GM20431 (cell line): Measurements from ENCODE around the gene MIA.
"Not testable (repeated sequence)": the region's sequence is repeated elsewhere in the genome, so short reads cannot be mapped to it uniquely, and the experiment has no call there.

Experiments
- in situ Hi-C: fragments of 300-500 bp; cut with MseI, MboI; formaldehyde crosslinking; loops from one replicate; pipeline ENCODE4 v1.15.0; 2020; ENCODE audit warnings: low sequenced_read_pairs; ENCODE audit not compliant: unreplicated experiment

The MIA gene

DNA sequence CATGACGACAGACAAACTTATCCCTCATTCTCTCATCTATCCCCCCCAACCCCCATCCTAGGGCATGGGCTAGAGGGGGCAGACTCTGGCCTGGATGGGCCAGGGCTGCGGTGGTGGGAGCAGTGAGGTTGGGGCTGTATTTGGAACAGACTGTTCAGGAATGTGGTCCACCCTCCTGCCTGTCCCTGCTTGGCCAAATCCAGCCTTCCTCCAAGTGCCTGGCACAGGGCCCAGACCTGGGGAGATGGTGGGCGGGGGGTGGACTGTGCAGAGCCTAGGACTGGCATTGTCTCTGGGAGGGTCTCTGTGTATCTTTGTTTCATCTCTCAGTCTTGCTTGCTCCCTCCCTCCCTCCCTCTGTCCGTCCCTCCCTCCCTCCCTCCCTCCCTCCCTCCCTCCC lies 37.9 kb downstream of the MIA start:
- in situ Hi-C loops, result loop anchor here (10.0 kb wide), 1 partner anchor 48 kb away; no protein-coding TSS in a partner anchor

DNA sequence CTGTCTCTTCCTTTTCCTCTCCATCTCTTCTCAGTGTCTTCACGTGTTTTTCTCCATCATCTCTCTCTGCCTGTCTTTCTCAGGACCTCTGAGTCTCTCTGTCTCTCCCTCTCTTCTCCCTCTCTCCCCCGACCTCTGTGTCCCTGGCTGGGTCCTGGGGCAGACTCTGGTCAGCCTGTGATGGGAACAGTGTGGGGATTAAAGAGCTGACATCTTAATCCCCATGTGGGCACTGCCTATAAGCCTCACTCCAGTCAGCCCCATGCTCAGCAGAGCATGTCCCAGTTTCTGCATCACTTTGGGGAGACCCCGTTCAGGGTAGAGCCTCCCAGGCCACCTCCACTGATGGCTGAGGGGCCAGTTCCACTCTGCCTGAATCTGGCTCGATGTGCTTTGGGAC lies 39.9 kb downstream of the MIA start:
- in situ Hi-C loops, result loop anchor here (5.0 to 10.0 kb wide), 2 partner anchors 50 to 153 kb away; no protein-coding TSS in a partner anchor

DNA sequence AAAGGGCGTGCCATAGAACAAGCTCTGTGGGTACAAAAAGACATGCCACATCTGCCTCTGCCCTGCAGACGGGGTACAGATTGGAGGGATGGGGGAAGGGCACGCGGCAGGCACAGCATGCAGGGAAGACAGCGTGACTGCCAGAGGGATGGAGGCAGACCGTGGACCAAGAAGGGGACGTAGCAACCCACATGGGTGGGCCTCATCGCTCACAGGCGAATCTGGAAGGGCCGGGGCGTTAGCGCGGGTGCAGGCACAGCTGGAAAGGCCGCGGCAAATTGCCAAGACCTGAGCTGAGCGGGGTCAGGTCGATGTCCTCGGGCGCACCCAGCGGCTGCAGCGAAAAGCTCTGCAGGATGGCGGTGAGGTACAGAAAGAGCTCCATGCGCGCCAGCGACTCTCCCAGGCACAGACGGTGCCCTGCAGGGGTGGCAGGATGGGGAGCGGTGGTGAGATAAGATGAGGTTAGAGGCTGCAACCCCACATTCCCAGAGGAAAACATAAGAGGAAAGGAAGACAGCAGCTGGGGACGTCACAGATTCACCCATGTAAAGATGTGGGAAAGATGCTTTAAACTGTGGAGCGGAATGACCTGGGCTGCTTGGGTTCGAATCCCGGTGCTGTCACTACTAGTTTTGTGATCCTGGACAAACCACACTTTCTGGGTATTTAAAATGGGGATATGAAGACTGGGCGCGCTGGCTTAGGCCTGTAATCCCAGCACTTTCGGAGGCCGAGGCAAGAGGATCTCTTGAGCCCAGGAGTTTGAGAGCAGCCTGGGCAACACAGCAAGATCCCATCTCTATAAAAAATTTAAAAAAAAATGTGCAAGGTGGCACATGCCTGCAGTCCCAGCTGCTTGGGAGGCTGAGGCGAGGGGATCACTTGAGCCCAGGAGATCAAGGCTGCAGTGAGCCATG lies 43.4 kb downstream of the MIA start:
- in situ Hi-C loops, result loop anchor here (5.0 to 10.0 kb wide), 2 partner anchors 54 to 156 kb away; no protein-coding TSS in a partner anchor

DNA sequence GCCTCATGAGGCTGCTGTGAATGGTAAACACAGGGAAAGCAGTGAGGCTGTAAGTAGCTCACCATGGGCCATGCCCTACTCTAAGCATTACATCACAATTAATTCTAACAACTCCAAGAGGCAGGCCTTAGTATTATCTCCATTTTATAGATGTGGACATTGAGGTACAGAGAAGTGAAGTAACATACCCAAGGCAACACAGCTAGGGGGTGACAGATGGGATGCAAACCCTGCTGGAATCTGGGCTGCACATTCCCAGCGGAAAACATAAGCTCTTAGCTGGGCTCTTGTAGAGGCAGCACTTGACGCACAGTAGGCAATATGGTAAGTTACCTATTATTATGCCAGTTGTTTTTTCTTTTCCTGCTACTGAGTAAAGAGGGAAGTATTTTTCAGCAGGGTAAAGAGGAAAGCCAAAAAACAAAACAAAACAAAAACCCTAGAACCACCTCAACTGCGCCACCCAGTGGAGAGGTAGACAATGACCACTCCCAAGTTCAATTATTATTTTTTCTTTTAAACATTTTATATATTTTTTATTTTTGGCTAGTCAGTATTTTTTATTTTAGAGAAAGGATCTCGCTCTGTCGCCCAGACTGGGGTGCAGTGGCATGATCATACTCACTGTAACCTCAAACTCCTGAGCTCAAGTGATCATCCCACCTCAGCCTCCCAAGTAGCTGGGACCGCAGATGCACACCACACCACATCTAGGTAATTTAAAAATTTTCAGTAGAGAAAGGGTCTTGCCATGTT lies 44.3 kb downstream of the MIA start:
- in situ Hi-C loops, result loop anchor here (5.0 to 10.0 kb wide), 2 partner anchors 55 to 157 kb away; no protein-coding TSS in a partner anchor

DNA sequence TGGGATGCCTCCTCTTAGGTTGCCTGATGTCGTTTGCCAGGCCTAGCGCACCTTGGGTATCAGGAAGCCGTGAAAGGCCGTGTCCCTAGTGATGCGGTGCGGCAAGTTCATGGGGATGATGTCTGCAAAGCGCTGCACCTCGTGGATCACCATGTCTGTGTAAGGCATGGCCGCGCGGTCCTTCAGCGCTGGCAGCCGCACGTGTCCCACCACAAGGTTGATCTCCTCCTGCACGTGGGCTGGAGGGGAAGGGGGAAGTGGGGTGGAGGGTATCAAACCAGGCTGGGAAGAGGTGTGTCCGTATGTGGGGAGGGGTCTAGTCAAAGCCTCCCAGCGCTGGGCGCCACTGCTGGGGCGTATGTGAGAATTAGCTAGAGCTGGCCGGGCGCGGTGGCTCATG lies 46.8 kb downstream of the MIA start:
- in situ Hi-C loops, result no loop called here

DNA sequence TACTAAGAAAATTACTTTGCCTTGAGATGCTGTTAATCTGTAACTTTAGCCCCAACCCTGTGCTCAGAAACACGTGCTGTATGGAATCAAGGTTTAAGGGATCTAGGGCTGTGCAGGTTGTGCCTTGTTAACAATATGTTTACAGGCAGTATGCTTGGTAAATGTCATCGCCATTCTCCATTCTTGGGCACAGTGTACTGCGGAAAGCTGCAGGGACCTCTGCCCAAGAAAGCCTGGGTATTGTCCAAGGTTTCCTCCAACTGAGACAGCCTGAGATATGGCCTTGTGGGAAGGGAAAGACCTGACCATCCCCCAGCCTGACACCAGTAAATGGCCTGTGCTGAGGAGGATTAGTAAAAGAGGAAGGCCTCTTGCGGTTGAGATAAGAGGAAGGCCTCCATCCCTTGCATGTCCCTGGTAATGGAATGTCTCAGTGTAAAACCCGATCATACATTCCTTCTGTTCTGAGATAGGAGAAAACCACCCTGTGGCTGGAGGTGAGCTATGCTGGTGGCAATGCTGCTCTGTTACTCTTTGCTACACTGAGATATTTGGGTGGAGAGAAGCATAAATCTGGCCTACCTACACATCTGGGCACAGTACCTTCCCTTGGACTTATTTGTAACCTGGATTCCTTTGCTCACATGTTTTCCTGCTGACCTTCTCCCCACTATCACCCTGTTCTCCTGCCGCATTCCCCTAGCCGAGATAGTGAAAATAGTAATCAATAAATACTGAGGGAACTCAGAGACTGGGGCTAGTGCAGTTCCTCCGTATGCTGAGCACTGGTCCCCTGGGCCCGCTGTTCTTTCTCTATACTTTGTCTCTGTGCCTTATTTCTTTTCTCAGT lies 47.6 kb downstream of the MIA start:
- in situ Hi-C loops, result not testable (repeated sequence)

DNA sequence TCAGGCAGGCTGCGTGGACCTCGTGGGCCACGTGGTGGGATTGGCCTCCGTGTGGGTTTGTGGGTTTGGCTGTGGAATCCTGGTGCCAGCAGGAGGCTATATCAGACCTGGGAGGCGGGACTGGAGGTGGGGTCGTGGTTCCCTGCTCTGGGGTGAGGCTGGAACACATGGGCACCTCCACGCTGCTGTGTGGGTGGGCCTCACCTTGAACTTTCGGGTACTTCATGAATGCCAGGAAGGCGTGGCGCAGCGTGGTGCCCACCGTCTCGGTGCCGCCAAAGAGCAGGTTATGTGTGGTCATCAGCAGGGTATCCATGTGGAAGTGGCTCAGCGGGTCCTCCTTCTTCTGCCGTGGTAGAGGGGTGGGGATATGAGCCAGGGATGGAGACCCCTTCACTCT lies 49.6 kb downstream of the MIA start:
- in situ Hi-C loops, result not testable (repeated sequence)

DNA sequence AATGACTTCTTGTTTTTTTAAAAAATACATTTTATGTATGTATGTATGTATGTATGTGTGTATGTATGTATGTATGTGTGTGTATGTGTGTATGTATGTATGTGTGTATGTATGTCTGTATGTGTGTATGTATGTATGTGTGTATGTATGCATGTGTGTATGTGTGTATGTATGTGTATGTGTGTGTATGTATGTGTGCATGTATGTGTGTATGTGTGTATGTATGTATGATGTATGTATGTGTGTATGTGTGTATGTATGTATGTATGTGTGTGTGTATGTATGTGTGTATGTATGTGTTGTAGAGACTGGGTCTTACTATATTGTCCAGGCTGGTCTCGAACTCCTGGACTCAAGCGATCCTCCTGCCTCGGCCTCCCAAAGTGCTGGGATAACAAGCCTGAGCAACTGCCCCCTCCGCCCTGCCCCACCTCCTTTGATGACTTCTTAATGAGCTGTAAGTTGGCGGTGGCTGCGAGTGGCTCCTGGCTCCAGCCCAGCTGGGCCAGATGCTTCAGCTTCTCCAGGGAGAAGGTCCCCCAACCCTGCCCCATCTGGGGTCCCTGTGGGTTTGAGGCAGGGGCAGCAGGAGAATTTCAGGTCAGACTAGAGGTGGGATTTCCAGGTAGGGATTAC lies 50.3 kb downstream of the MIA start:
- in situ Hi-C loops, result not testable (repeated sequence)

DNA sequence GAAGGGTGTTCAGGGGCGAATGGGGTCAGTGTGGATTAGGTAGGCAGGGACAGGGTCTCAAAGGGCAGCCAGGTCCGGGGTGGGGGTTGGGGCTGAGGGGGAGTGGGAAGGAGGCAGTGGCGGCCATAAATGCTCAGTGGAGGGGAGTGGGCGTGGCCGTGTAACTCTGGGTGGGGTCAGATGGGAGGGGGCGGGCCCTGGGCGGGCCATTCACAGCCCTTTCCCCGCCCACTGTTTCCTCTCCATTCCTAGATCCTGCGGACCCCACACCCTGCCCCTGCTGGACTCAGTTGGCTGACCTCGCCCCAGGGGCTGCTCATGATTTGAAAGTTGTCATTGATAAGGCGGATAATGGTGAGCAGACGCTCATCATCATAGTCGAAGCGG lies 51.0 kb downstream of the MIA start:
- in situ Hi-C loops, result not testable (repeated sequence)

DNA sequence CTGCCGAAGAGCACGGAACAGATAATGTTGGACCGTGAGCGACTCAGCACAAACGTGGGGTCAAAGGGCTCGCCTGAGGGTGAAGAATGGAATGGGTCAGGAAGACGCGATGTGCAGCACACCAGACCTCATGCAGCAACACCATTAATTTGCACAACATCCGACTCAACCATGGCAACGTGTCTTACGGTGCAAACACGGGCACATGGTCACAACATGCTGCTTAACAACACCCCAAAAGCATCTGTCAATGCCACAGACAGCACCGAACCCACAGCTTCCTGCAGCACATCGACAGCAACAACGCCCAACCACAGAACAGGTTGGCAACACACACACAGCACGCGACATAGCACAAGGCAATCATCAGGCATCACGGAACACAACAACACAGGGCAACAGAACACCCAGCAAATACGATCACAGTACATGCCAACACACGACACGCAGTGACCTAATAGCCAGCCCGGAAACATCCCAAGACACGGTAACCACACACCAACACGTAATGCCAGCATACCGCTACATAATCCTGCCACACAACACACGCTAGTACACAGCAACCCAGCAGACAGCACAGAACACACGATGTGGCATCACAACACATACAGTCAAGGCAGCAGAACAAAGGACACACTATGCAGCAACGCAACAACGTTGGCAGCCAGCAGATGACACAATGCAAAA lies 51.5 kb downstream of the MIA start:
- in situ Hi-C loops, result not testable (repeated sequence)
